ENCODE results near the gene STARD9. TPM values are rescaled to one million over a fixed set of nuclear protein-coding genes. Genes with fewer than 3 reads are reported as not detected.
A peak's percentile ranks its signal among the peaks of the same experiment; 100 is the strongest.

The STARD9 gene
- total and polyA plus RNA-seq, 2 of the 13 experiments (the other 11 are each of a cell fraction or from before 2014, with no cell fraction given): 5.3 to 7.5 TPM

DNA sequence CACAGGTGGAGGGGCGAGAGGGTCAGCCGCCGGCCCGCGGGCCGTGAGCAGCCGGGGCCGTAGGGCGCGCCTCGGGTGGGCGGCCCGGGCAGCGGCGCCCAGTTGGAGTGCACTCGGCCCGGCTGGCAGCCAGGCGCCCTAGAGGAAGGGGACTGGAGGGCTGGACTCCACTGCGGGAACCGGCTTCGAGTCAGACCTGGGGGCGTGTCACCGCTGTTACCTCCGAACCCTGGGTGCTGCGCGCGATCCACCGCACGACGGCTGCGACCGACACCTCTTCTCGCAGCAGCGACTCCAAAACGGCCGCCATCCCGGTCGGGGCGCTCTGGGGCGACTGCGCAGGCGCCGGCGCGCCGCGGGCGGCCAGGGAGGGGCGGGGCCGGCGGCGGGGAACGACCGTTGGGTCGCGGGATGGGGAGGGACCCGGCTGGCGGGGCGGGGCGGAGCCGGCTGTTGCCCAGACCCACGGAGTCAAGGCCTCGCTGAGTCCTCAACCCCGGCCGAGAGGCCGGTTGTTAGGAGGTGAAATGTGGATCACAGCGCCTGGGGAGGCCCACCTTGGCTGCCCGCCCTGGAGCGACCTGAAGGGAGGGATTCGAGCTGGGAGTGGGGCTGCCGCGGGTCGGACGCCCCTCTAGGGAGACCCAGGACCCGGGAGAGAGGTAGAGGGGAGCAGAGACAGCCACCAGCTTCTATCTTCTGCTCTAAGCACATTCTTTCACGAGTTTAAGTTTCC lies 161.6 kb downstream of the STARD9 start, which contains the start of gene CDAN1 (continued):
- TF ChIP-seq ZSCAN21 (CRISPR knock-in tag; IDR thresholded peaks at IDR 0.05; ENCODE audit: borderline replicate concordance) (peak; percentile 30; the same call in 1 of the 2 replicates), ZNF225 (CRISPR knock-in tag; IDR thresholded peaks at IDR 0.05) (0 out of 2 replicates have a peak, but pooled peaks have one; percentile 51), SAP130 (CRISPR knock-in tag; IDR thresholded peaks at IDR 0.05; ENCODE audit: low read depth) (peak; percentile 73), IRF2 (CRISPR knock-in tag; IDR thresholded peaks at IDR 0.05) (0 out of 2 replicates have a peak, but pooled peaks have one; percentile 9), DNMT1 (CRISPR knock-in tag; IDR thresholded peaks at IDR 0.05) (0 out of 2 replicates have a peak, but pooled peaks have one; percentile 73), POLR2G (IDR thresholded peaks at IDR 0.05; ENCODE audit: low read depth, low read length) (peak; percentile 74), ATF7-NPFF (CRISPR knock-in tag; IDR thresholded peaks at IDR 0.05; ENCODE audit: low read depth) (0 out of 2 replicates have a peak, but pooled peaks have one; percentile 16), MXI1 (IDR thresholded peaks at IDR 0.05; ENCODE audit: borderline replicate concordance, low read depth, low read length) (peak; percentile 59; the same call in 1 of the 3 replicates), MED8 (CRISPR knock-in tag; IDR thresholded peaks at IDR 0.05; ENCODE audit: insufficient replicate concordance) (peak; percentile 48), ETV6 (CRISPR knock-in tag; conservative IDR thresholded peaks at IDR 0.05) (0 out of 2 replicates have a peak, but pooled peaks have one; percentile 20), KDM5A (IDR thresholded peaks at IDR 0.05; ENCODE audit: borderline replicate concordance, low read length) (peak; percentile 33), CBX1 (IDR thresholded peaks at IDR 0.05; ENCODE audit: low read depth) (no peak), NCOA2 (CRISPR knock-in tag; IDR thresholded peaks at IDR 0.05) (no peak), MBNL3 (CRISPR knock-in tag; conservative IDR thresholded peaks at IDR 0.05) (no peak), ASH2L (IDR thresholded peaks at IDR 0.05; ENCODE audit: insufficient read length, low read depth, low read length) (peak; percentile 42), TCF7 (IDR thresholded peaks at IDR 0.05; ENCODE audit: low read depth) (no peak), MTF2 (CRISPR knock-in tag; IDR thresholded peaks at IDR 0.05; ENCODE audit: borderline replicate concordance) (no peak), YEATS4 (CRISPR knock-in tag; IDR thresholded peaks at IDR 0.05; ENCODE audit: borderline replicate concordance) (0 out of 2 replicates have a peak, but pooled peaks have one; percentile 30), RBFOX2 (IDR thresholded peaks at IDR 0.05; ENCODE audit: low read depth, low read length) (peak; percentile 77), SRY (CRISPR knock-in tag; IDR thresholded peaks at IDR 0.05) (peak; percentile 69; the same call in 1 of the 2 replicates), TOE1 (CRISPR knock-in tag; IDR thresholded peaks at IDR 0.05) (no peak), ZNF232 (CRISPR knock-in tag; IDR thresholded peaks at IDR 0.05; ENCODE audit: borderline replicate concordance) (peak; percentile 63; the same call in 1 of the 2 replicates)
- TF ChIP-seq, protein P1, sequence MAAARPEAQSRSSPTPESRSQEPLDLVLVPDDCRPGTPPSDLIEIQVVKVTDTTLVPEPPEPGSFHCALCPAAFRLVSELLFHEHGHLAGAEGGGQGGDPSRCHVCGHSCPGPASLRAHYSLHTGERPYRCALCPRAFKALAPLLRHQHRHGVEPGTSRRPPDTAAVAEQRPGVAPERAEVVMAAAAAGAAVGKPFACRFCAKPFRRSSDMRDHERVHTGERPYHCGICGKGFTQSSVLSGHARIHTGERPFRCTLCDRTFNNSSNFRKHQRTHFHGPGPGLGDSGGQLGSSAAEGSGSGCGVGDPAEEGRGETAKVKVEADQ (CRISPR knock-in tag; IDR thresholded peaks at IDR 0.05; ENCODE audit: borderline replicate concordance): peak; percentile 69; the same call in 1 of the 2 replicates
- TF ChIP-seq, protein P2, sequence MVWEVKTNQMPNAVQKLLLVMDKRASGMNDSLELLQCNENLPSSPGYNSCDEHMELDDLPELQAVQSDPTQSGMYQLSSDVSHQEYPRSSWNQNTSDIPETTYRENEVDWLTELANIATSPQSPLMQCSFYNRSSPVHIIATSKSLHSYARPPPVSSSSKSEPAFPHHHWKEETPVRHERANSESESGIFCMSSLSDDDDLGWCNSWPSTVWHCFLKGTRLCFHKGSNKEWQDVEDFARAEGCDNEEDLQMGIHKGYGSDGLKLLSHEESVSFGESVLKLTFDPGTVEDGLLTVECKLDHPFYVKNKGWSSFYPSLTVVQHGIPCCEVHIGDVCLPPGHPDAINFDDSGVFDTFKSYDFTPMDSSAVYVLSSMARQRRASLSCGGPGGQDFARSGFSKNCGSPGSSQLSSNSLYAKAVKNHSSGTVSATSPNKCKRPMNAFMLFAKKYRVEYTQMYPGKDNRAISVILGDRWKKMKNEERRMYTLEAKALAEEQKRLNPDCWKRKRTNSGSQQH (CRISPR knock-in tag; IDR thresholded peaks at IDR 0.05; ENCODE audit: low read depth): no peak
- TF ChIP-seq, protein P3, sequence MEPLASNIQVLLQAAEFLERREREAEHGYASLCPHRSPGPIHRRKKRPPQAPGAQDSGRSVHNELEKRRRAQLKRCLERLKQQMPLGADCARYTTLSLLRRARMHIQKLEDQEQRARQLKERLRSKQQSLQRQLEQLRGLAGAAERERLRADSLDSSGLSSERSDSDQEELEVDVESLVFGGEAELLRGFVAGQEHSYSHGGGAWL (CRISPR knock-in tag; IDR thresholded peaks at IDR 0.05): 0 out of 2 replicates have a peak, but pooled peaks have one; percentile 34
- TF ChIP-seq, protein P4, sequence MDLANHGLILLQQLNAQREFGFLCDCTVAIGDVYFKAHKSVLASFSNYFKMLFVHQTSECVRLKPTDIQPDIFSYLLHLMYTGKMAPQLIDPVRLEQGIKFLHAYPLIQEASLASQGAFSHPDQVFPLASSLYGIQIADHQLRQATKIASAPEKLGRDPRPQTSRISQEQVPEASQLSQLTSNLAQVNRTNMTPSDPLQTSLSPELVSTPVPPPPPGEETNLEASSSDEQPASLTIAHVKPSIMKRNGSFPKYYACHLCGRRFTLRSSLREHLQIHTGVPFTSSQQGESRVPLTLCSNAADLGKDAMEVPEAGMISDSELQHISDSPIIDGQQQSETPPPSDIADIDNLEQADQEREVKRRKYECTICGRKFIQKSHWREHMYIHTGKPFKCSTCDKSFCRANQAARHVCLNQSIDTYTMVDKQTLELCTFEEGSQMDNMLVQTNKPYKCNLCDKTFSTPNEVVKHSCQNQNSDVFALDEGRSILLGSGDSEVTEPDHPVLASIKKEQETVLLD (CRISPR knock-in tag; IDR thresholded peaks at IDR 0.05; ENCODE audit: low read depth): peak; percentile 23; the same call in 1 of the 2 replicates
